GM19438 (cell line): Measurements from ENCODE around the gene IAH1.

Experiments
- ATAC-seq: cut with Tn5 transposase; IDR thresholded peaks from one replicate; pipeline ENCODE4 v1.9.1; 2021; ENCODE audit warnings: low read depth; ENCODE audit not compliant: unreplicated experiment

IAH1 gene

DNA sequence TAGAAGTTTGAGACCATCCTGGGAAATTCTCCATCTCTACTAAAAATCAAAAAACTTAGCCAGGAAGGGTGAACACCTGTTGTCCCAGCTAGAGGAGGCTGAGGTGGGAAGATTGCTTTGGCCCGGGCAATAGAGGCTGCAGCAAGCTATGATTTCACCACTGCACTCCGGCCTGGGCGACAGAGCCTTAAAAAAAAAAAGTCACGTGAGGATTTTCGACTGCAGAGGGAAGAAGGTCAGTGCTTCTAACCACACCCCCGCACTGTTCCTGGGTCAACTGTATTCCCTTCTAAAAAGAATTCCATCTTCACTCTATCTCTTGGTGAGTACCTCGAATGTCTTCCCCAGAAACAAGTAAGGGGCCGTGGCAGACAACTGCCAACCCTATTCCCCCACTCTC, 49.9 kb downstream of the IAH1 start:
- no peak for ATAC-seq

DNA sequence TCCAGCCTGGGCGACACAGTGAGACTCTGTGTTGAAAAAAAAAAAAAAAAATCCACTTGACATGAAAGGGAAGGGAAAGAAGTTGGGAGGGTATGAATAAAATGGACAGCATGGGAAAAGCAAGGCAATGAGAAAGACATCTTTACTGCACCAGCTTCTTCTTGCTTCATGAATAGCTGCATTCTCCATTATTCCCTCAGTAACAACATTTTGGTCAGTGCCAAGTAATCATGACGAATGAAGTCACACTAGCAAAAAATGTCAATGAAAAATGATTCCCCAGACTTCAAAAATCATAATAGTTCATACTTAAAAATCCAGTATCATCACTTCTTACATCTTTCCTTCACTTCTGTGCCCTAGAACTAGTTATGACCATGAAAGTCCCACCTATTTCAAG, 50.9 kb downstream of the IAH1 start:
- no peak for ATAC-seq

- no peak for ATAC-seq
Observed at GRCh38 chr2:9527995-9528787, 53.8 kb downstream of the IAH1 start.

GRCh38 chr2:9532421-9532820, 58.1 kb downstream of the IAH1 start:
- no peak for ATAC-seq

DNA sequence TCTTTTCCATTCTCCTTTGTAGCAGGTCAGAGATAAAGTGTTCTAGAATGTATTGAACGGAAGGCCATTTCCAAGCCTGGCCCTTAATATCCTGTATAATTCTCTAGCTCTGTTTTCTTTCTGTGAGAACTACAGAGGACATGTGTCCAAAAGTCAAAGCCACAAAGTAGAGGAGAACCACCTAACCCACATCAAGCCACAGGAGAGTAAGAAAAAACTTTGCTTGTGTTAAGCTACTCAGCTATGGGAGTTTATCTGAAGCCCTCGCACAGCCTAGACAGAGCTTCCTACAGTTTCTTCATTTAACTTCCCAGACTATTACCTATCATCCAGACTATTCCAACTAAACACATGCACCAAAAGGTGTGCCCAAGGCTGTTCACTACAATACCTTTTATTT, 59.3 kb downstream of the IAH1 start:
- no peak for ATAC-seq

DNA sequence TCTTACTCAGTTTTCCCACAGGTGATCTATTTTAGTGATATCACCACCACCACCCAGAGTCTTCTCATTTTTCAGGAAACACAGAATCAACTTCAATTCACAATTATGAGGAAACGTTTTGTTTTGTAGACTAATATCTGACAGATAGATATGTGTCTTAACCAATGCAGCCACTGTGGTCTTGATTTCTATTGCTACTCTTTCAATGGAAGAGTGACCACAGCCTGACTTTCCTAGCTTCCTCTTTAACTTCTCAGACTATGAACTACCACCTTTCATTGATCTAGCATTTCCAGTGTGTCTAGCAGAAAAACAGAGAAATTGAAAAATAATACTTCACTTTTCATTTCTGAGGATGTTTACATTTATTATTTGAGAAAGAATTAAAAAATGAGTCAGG, 60.8 kb downstream of the IAH1 start:
- no peak for ATAC-seq

DNA sequence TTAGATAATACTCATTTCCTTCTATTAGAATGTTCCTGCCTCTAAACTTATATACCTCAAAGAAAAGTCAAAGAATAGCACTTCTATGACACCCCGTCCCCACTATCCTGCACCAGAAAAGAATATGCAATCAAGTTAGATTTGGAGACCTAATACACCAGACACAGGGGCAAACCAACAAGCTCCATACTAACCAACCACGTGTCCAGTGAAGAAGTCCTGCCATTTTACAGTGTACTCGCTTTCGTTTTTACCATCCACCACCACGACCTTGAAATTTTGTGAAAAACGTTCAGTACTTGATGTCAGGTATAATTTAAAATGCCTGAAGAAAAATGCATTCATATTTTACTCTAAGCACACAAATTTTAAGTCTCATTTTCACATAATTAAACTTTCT, 62.2 kb downstream of the IAH1 start:
- ATAC-seq, result no peak

GRCh38 chr2:9538000-9538507, 63.7 kb downstream of the IAH1 start:
- ATAC-seq, result no peak
